Stomach (tissue), 9 donors: ENCODE measurements around the gene MAPRE2. TPM values are rescaled to one million over a fixed set of nuclear protein-coding genes. Genes with fewer than 3 reads are reported as not detected.

ENCODE experiments used
- DNase-seq, 2 donors: peaks; one replicate each; pipeline versions ENCODE4 v3.0.0 to v3.0.0-alpha.2; 2013 to 2019
- H3K27ac ChIP-seq, 5 donors: fragments of 200-600 bp in 4 of 5; sonication (generic) in 4 of 5; one replicate each; pipeline ENCODE4 v1.5.1; 2013 to 2019; ENCODE audit warnings: mild to moderate bottlenecking in 1 of 5, moderate library complexity in 1 of 5
- H3K27me3 ChIP-seq, 3 donors: fragments of 200-600 bp; sonication (generic); one replicate each; pipeline ENCODE4 v1.5.1; 2017 to 2019; ENCODE audit warnings: mixed run types in 1 of 3
- H3K36me3 ChIP-seq, 4 donors: fragments of 200-600 bp; sonication (generic); 1 replicate in 3 of 4; 2 replicates in 1 of 4; pipeline ENCODE4 v1.5.1; 2016 to 2019
- H3K4me1 ChIP-seq, 4 donors: fragments of 200-600 bp; sonication (generic); one replicate each; pipeline ENCODE4 v1.5.1; 2016 to 2019
- H3K4me3 ChIP-seq, 4 donors: fragments of 200-600 bp; sonication (generic) in 3 of 4; one replicate each; pipeline ENCODE4 v1.5.1; 2016 to 2019; ENCODE audit warnings: mild to moderate bottlenecking in 1 of 4
- H3K9me3 ChIP-seq, 4 donors: fragments of 200-600 bp; sonication (generic); one replicate each; pipeline ENCODE4 v1.5.1; 2016 to 2019
- CTCF ChIP-seq, 7 experiments: fragments of 450-650 bp in 4 of 7; fragments of 200-600 bp in 3 of 7; sonication (generic) in 3 of 7; IDR thresholded peaks; one replicate each; pipeline ENCODE4 v1.5.1; 2016 to 2019; ENCODE audit warnings: antibody characterized with exemption in 7 of 7, control low read depth in 2 of 7, mild to moderate bottlenecking in 1 of 7
- EP300 ChIP-seq: sonication (generic); formaldehyde crosslinking; IDR thresholded peaks from one replicate; pipeline ENCODE4 v1.6.1; 2017; ENCODE audit warnings: antibody characterized with exemption
- POLR2A ChIP-seq, 4 donors: fragments of 450-650 bp; IDR thresholded peaks; one replicate each; pipeline ENCODE4 v1.6.1; 2016; ENCODE audit warnings: antibody characterized with exemption in 4 of 4, control low read depth in 2 of 4, mild to moderate bottlenecking in 1 of 4, moderate library complexity in 1 of 4
- POLR2AphosphoS5 ChIP-seq, 3 donors: sonication (generic); formaldehyde crosslinking; IDR thresholded peaks; one replicate each; pipeline ENCODE4 v1.6.1; 2016; ENCODE audit warnings: antibody characterized with exemption in 3 of 3
- WGBS, 5 donors: extraction: QIAGEN DNeasy Blood & Tissue Kit in 3 of 5; methylation state at CpG; one replicate each; pipeline versions ENCODE4 v1.1.5 to v1.1.7; 2013 to 2018; 5-methylcytosine and 5-hydroxymethylcytosine counted together
- intact Hi-C: fragments of 100-400 bp; cut with DNase I; formaldehyde crosslinking; loops from one replicate; pipeline ENCODE4 v1.15.1; 2023; ENCODE audit warnings: low total_unique reads
- polyA plus RNA-seq, 3 donors: library from polyadenylated mRNA; stranded (reverse); fragments of 200-250 nt; gene quantifications; one replicate each; pipeline ENCODE4 v1.2.3, GENCODE V29; 2013
- total RNA-seq, 5 donors: library from RNA; depleted of rRNA; stranded (reverse); fragments of >200 nt; gene quantifications; one replicate each; pipeline versions ENCODE4 v1.1.0 to v1.2.3, GENCODE V29; 2014 to 2016
- donor health status: healthy with polysubstance abuse.
- donor health status: Bipolar disorder and iron deficiency.
- donor health status: healthy.

The MAPRE2 gene
- total and polyA plus RNA-seq, 8 donors, result 7.4 to 258 (median 24.2) TPM

GRCh38 chr18:35050705-35051195 is 9.5 kb downstream of the MAPRE2 start:
- H3K4me1 ChIP-seq, result peaks cover 17 to 58% (median 35%) of the 10 kb centered on the region in 4 donors
- no peaks in the 10 kb centered on the region for H3K27me3 ChIP-seq
- TF ChIP-seq EP300 (no peak), POLR2A (IDR thresholded peaks at IDR 0.05) (no peak), CTCF (IDR thresholded peaks at IDR 0.05) (no peak), POLR2AphosphoS5 (IDR thresholded peaks at IDR 0.05) (no peak)
- no peak overlapping the region for H3K4me3 ChIP-seq
- intact Hi-C loops, result no loop called here
- H3K9me3 ChIP-seq, result no peaks in the 10 kb centered on the region
- DNase-seq, result no peak
- peak overlapping the region; percentile 20 to 67 (median 56) for H3K27ac ChIP-seq
- WGBS, 5 donors, result 53 to 64% (median 60%) methylated on average over 2 of the region's 2 CpGs
- no peaks in the 10 kb centered on the region for H3K36me3 ChIP-seq

GRCh38 chr18:35051641-35052377 is 10.6 kb downstream of the MAPRE2 start:
- TF ChIP-seq CTCF (IDR thresholded peaks at IDR 0.05) (no peak), EP300 (no peak), POLR2A (IDR thresholded peaks at IDR 0.05) (no peak), POLR2AphosphoS5 (IDR thresholded peaks at IDR 0.05) (no peak)
- Histone ChIP-seq H3K36me3 (no peaks in the 10 kb centered on the region), H3K27me3 (no peaks in the 10 kb centered on the region), H3K4me1 (peaks cover 12 to 47% (median 30%) of the 10 kb centered on the region in 4 donors), H3K27ac (peak overlapping the region in 2 of 5 donors; percentile 56 to 67), H3K9me3 (no peaks in the 10 kb centered on the region), H3K4me3 (no peak overlapping the region)
- no peak for DNase-seq
- intact Hi-C loops, result no loop called here
- 71 to 87% (median 80%) methylated on average over 2 of the region's 2 CpGs for WGBS, 5 donors

GRCh38 chr18:35054401-35054800 is 13.2 kb downstream of the MAPRE2 start:
- TF ChIP-seq CTCF (IDR thresholded peaks at IDR 0.05) (no peak), POLR2A (IDR thresholded peaks at IDR 0.05) (no peak), EP300 (no peak), POLR2AphosphoS5 (IDR thresholded peaks at IDR 0.05) (no peak)
- Histone ChIP-seq H3K27me3 (no peaks in the 10 kb centered on the region), H3K27ac (peak overlapping the region in 1 of 5 donors; percentile 25), H3K4me1 (peaks cover 7 to 48% (median 24%) of the 10 kb centered on the region in 4 donors), H3K36me3 (no peaks in the 10 kb centered on the region), H3K9me3 (no peaks in the 10 kb centered on the region), H3K4me3 (no peak overlapping the region)
- intact Hi-C loops, result no loop called here
- WGBS, 5 donors, result 81 to 85% (median 84%) methylated on average over 9 of the region's 9 CpGs
- no peak for DNase-seq

- H3K36me3 ChIP-seq, result no peaks in the 10 kb centered on the region
- no peak overlapping the region for H3K4me3 ChIP-seq
- peaks cover 11 to 49% (median 23%) of the 10 kb centered on the region in 4 donors for H3K4me1 ChIP-seq
- H3K9me3 ChIP-seq, result no peaks in the 10 kb centered on the region
- no peak for DNase-seq
- WGBS, 5 donors, result 91 to 95% (median 94%) methylated on average over 7 of the region's 7 CpGs
- H3K27me3 ChIP-seq, result no peaks in the 10 kb centered on the region
- intact Hi-C loops, result no loop called here
- no peak overlapping the region for H3K27ac ChIP-seq
- TF ChIP-seq CTCF (IDR thresholded peaks at IDR 0.05) (no peak), POLR2A (IDR thresholded peaks at IDR 0.05) (no peak), EP300 (no peak), POLR2AphosphoS5 (IDR thresholded peaks at IDR 0.05) (no peak)
Observed at GRCh38 chr18:35055105-35055504, 13.9 kb downstream of the MAPRE2 start.
